HEK293 (cell line): ENCODE data around the gene PHEX.

Experiments
- ZNF140 ChIP-seq: fragments of 450-650 bp; formaldehyde crosslinking; IDR thresholded peaks from 2 replicates; pipeline ENCODE4 v1.5.1; 2016; ENCODE audit warnings: missing biosample characterization, missing genetic modification characterization
- ZNF302 ChIP-seq: fragments of 450-650 bp; formaldehyde crosslinking; IDR thresholded peaks from 2 replicates; pipeline ENCODE4 v1.5.1; 2016; ENCODE audit warnings: missing biosample characterization, missing genetic modification characterization, low read depth
- ZNF37A ChIP-seq: fragments of 450-650 bp; IDR thresholded peaks from 2 replicates; pipeline ENCODE4 v1.5.1; 2018; ENCODE audit warnings: missing biosample characterization, missing genetic modification characterization
- ZNF514 ChIP-seq: fragments of 450-650 bp; formaldehyde crosslinking; IDR thresholded peaks from 2 replicates; pipeline ENCODE4 v1.5.1; 2016; ENCODE audit warnings: missing biosample characterization, missing genetic modification characterization
- TF ChIP-seq, protein P1 (sequence below): fragments of 450-650 bp; formaldehyde crosslinking; IDR thresholded peaks from 2 replicates; pipeline ENCODE4 v1.5.1; 2016; ENCODE audit warnings: missing biosample characterization, missing genetic modification characterization

DNA sequence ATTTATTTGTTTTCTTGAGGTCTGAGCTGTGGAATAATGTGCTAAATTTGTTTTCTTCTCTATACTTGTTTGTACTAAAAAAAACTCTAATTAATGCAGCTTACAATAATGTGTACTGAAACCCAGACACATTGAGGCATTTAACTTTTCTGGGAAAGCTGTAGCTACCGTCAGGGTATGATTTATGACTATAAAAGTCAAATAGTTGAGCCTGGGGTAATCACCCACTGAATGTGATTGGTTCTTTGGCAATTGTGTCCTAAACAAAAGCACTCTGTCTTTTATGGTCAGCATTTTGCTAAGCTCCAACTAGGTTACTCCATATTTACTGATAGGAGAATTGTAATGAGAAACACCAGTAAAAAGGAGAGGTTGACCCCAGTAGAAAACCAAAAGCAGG lies 174.7 kb downstream of the PHEX start:
- TF ChIP-seq ZNF37A (no peak), ZNF140 (tag by site-specific recombination) (no peak), ZNF514 (tag by site-specific recombination) (no peak), ZNF302 (tag by site-specific recombination) (no peak)
- TF ChIP-seq, protein P1, sequence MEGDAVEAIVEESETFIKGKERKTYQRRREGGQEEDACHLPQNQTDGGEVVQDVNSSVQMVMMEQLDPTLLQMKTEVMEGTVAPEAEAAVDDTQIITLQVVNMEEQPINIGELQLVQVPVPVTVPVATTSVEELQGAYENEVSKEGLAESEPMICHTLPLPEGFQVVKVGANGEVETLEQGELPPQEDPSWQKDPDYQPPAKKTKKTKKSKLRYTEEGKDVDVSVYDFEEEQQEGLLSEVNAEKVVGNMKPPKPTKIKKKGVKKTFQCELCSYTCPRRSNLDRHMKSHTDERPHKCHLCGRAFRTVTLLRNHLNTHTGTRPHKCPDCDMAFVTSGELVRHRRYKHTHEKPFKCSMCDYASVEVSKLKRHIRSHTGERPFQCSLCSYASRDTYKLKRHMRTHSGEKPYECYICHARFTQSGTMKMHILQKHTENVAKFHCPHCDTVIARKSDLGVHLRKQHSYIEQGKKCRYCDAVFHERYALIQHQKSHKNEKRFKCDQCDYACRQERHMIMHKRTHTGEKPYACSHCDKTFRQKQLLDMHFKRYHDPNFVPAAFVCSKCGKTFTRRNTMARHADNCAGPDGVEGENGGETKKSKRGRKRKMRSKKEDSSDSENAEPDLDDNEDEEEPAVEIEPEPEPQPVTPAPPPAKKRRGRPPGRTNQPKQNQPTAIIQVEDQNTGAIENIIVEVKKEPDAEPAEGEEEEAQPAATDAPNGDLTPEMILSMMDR = no peak
